Measurements from ENCODE around the gene RFX3. TPM values are rescaled to one million over a fixed set of nuclear protein-coding genes. Genes with fewer than 3 reads are reported as not detected.

RFX3 gene
- total RNA-seq, 4 donors from 2014 or later = 10.9 to 20.8 (median 13.7) TPM

- no peak for DNase-seq (ENCODE audit: low spot score in 2 of 2)
- 92 to 94% methylated on average over 6 of the region's 6 CpGs for WGBS, 2 donors
- TF ChIP-seq, protein P1, sequence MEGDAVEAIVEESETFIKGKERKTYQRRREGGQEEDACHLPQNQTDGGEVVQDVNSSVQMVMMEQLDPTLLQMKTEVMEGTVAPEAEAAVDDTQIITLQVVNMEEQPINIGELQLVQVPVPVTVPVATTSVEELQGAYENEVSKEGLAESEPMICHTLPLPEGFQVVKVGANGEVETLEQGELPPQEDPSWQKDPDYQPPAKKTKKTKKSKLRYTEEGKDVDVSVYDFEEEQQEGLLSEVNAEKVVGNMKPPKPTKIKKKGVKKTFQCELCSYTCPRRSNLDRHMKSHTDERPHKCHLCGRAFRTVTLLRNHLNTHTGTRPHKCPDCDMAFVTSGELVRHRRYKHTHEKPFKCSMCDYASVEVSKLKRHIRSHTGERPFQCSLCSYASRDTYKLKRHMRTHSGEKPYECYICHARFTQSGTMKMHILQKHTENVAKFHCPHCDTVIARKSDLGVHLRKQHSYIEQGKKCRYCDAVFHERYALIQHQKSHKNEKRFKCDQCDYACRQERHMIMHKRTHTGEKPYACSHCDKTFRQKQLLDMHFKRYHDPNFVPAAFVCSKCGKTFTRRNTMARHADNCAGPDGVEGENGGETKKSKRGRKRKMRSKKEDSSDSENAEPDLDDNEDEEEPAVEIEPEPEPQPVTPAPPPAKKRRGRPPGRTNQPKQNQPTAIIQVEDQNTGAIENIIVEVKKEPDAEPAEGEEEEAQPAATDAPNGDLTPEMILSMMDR (IDR thresholded peaks at IDR 0.05) = no peak
- Histone ChIP-seq H3K9me3 (no peaks in the 10 kb centered on the region), H3K4me1 (peaks cover 0 to 21% (median 2%) of the 10 kb centered on the region in 4 donors), H3K36me3 (no peaks in the 10 kb centered on the region), H3K4me3 (no peak overlapping the region), H3K27ac (no peak overlapping the region), H3K27me3 (no peaks in the 10 kb centered on the region)
Measured at GRCh38 chr9:3502560-3503398, 23.0 kb downstream of the RFX3 start.

DNA sequence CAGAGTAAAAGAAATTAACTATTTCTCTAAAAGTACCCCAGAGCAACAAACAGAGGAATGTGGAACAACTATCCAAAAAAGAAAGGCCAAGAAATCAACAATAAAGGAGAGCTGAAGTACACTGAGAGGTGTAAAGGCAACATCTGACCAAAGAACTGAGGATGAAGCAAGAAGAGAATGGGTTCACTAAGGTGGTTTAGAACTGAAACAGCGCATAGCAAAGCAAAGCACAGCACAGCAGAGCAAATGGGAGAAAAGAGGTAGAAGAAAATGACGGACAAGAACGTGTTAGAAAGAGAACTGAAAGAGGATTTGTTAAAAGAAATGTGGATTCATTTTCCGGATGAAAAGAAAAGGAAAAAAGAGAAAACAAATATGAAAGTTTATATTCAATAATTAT is 25.8 kb downstream of the RFX3 start:
- H3K27me3 ChIP-seq = no peaks in the 10 kb centered on the region
- DNase-seq (ENCODE audit: low spot score in 2 of 2) = no peak
- TF ChIP-seq, protein P1 (IDR thresholded peaks at IDR 0.05) = no peak
- no peak for TF ChIP-seq POLR2A (IDR thresholded peaks at IDR 0.05)
- no peak for TF ChIP-seq EP300 (IDR thresholded peaks at IDR 0.05)
- H3K9me3 ChIP-seq = no peaks in the 10 kb centered on the region
- 80 to 86% methylated on average over 4 of the region's 4 CpGs for WGBS, 2 donors
- no peak overlapping the region for H3K4me3 ChIP-seq
- H3K36me3 ChIP-seq = no peaks in the 10 kb centered on the region
- H3K4me1 ChIP-seq = peaks cover 0 to 27% (median 2%) of the 10 kb centered on the region in 4 donors
- H3K27ac ChIP-seq = no peak overlapping the region

DNA sequence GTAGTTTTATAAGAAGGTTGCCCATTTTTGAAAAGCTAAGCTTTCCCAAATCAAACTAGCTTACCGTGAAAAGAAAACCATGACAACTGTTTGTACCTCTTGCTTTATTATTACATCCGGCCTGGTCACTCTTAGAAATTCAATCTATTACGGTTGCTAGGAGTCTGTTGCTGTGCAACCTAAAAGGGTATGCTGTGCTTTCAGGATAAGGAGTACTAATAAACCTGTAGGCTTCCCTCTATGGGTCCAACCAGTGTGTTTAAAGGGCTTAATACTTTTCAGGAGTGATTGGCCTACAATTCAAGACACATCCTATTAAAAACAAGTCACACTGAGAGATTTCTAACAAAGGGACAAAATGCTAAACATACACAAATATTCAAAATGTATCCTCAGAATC is 27.1 kb downstream of the RFX3 start:
- Histone ChIP-seq H3K4me1 (peaks cover 0 to 27% (median 2%) of the 10 kb centered on the region in 4 donors), H3K27me3 (no peaks in the 10 kb centered on the region), H3K36me3 (no peaks in the 10 kb centered on the region), H3K4me3 (no peak overlapping the region), H3K27ac (no peak overlapping the region), H3K9me3 (no peaks in the 10 kb centered on the region)
- 71 to 77% methylated on average over 3 of the region's 3 CpGs for WGBS, 2 donors
- DNase-seq (ENCODE audit: low spot score in 2 of 2) = no peak
- no peak for TF ChIP-seq EP300 (IDR thresholded peaks at IDR 0.05)

DNA sequence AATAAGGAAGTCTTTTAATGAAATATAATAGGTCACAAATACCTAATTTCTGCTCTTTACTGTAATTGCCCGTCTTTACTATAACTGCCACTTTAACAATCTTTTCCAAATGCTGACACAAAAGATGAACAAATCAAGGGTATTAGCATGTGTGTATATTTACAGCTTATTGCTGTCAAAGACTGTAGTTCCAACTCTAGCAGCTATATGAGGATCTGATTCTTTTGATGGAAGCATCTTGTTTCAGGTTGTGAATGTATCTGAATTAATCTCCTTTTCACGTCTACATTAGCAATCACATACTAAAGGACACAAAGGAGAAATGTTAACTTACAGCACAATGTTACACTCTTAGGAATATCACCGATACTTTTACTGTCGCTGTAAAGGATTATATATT is 27.9 kb downstream of the RFX3 start:
- Histone ChIP-seq H3K27ac (no peak overlapping the region), H3K36me3 (no peaks in the 10 kb centered on the region), H3K27me3 (no peaks in the 10 kb centered on the region), H3K9me3 (no peaks in the 10 kb centered on the region), H3K4me1 (peaks cover 0 to 27% (median 2%) of the 10 kb centered on the region in 4 donors), H3K4me3 (no peak overlapping the region)
- TF ChIP-seq, protein P1 (IDR thresholded peaks at IDR 0.05) = no peak
- TF ChIP-seq POLR2A (IDR thresholded peaks at IDR 0.05) = no peak
- TF ChIP-seq EP300 (IDR thresholded peaks at IDR 0.05) = no peak
- no peak for DNase-seq (ENCODE audit: low spot score in 2 of 2)
- 91 to 92% methylated on average over 4 of the region's 4 CpGs for WGBS, 2 donors

DNA sequence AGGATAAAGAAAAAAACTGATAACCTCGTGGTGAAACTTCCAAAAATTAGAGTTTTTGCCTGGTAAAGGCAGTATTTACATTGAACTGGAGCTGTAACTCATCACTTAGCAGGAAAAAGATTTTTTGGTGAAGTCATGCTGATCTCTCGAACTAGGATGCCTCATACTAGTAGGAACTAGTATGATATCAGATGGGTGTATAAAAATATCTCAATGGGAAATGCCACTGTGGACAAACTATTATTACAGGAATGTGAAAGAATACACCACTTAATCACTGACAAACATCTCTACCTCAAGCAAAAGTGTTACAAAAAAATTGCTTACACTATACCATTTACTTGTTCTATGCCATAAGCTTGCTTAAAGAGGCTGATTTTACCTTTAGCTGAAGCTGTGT is 28.4 kb downstream of the RFX3 start:
- Histone ChIP-seq H3K27me3 (no peaks in the 10 kb centered on the region), H3K9me3 (no peaks in the 10 kb centered on the region), H3K4me1 (peaks cover 0 to 27% (median 2%) of the 10 kb centered on the region in 4 donors), H3K27ac (no peak overlapping the region), H3K4me3 (no peak overlapping the region), H3K36me3 (no peaks in the 10 kb centered on the region)
- WGBS, 2 donors = 82 to 87% methylated on average over 2 of the region's 2 CpGs
- no peak for TF ChIP-seq EP300 (IDR thresholded peaks at IDR 0.05)
- no peak for TF ChIP-seq POLR2A (IDR thresholded peaks at IDR 0.05)
- TF ChIP-seq, protein P1 (IDR thresholded peaks at IDR 0.05) = no peak
- DNase-seq (ENCODE audit: low spot score in 2 of 2) = no peak
